ENCODE data around the gene ACSL5. TPM values are rescaled to one million over a fixed set of nuclear protein-coding genes. Genes with fewer than 3 reads are reported as not detected.

ACSL5 gene
- polyA plus RNA-seq, 1 donor (not counting 4 experiments of a cell fraction or from before 2014, with no cell fraction given): 0.04 TPM

GRCh38 chr10:112362833-112363232 is 11.1 kb upstream of the ACSL5 start:
- Histone ChIP-seq H3K9me1 (ENCODE audit: control insufficient read depth, extremely low read depth, insufficient read depth, low read length) (no peaks in the 10 kb centered on the region), H3K9ac (ENCODE audit: control insufficient read depth, extremely low read depth, insufficient read depth, low read length) (no peak overlapping the region), H3K4me2 (ENCODE audit: control insufficient read depth, extremely low read depth, insufficient read depth, low read depth, low read length) (no peak overlapping the region), H4K20me1 (ENCODE audit: control insufficient read depth, extremely low read depth, insufficient read depth, low read length) (no peaks in the 10 kb centered on the region), H3K9me3 (ENCODE audit: control insufficient read depth, low read depth, low read length) (no peaks in the 10 kb centered on the region), H3K4me1 (ENCODE audit: control insufficient read depth, extremely low read depth, insufficient read depth, low read length) (peaks cover 20% of the 10 kb centered on the region), H3K27ac (ENCODE audit: control insufficient read depth, insufficient read depth, low read length) (no peak overlapping the region), H2AFZ (ENCODE audit: control insufficient read depth, low read length) (no peak overlapping the region), H3K4me3 (ENCODE audit: control insufficient read depth in 2 of 3, extremely low read depth in 1 of 3, insufficient read depth in 2 of 3, low read depth in 1 of 3, low read length in 3 of 3) (no peak overlapping the region), H3K27me3 (ENCODE audit: control insufficient read depth, extremely low read depth, insufficient read depth, low read length) (no peaks in the 10 kb centered on the region), H3K36me3 (ENCODE audit: control insufficient read depth in 2 of 2, extremely low read depth in 1 of 2, insufficient read depth in 2 of 2, low read length in 2 of 2) (no peaks in the 10 kb centered on the region), H3K79me2 (ENCODE audit: control insufficient read depth, insufficient read depth, low read length) (no peaks in the 10 kb centered on the region)
- dilution Hi-C loops (cut with MboI; ENCODE audit: extremely low pct_ligation_motif_present, low sequenced_read_pairs): no loop called here
- TF ChIP-seq CTCF (optimal IDR thresholded peaks at IDR 0.05 in 1 of 3, IDR thresholded peaks at IDR 0.05 in 1 of 3, conservative IDR thresholded peaks at IDR 0.05 in 1 of 3; ENCODE audit: extremely low read depth in 1 of 3, insufficient read depth in 2 of 3, low read length in 3 of 3): no peak
- TF ChIP-seq EZH2 (IDR thresholded peaks at IDR 0.05; ENCODE audit: low read length): no peak
- DNase-seq (ENCODE audit: low read depth, low spot score): no peak
- no peak for FAIRE-seq

GRCh38 chr10:112363696-112364688 is 9.9 kb upstream of the ACSL5 start:
- Histone ChIP-seq H3K4me2 (ENCODE audit: control insufficient read depth, extremely low read depth, insufficient read depth, low read depth, low read length) (no peak overlapping the region), H3K36me3 (ENCODE audit: control insufficient read depth in 2 of 2, extremely low read depth in 1 of 2, insufficient read depth in 2 of 2, low read length in 2 of 2) (no peaks in the 10 kb centered on the region), H3K4me1 (ENCODE audit: control insufficient read depth, extremely low read depth, insufficient read depth, low read length) (peaks cover 20% of the 10 kb centered on the region), H3K9ac (ENCODE audit: control insufficient read depth, extremely low read depth, insufficient read depth, low read length) (no peak overlapping the region), H2AFZ (ENCODE audit: control insufficient read depth, low read length) (no peak overlapping the region), H4K20me1 (ENCODE audit: control insufficient read depth, extremely low read depth, insufficient read depth, low read length) (no peaks in the 10 kb centered on the region), H3K27ac (ENCODE audit: control insufficient read depth, insufficient read depth, low read length) (no peak overlapping the region), H3K4me3 (ENCODE audit: control insufficient read depth in 2 of 3, extremely low read depth in 1 of 3, insufficient read depth in 2 of 3, low read depth in 1 of 3, low read length in 3 of 3) (no peak overlapping the region), H3K79me2 (ENCODE audit: control insufficient read depth, insufficient read depth, low read length) (no peaks in the 10 kb centered on the region), H3K9me1 (ENCODE audit: control insufficient read depth, extremely low read depth, insufficient read depth, low read length) (no peaks in the 10 kb centered on the region), H3K27me3 (ENCODE audit: control insufficient read depth, extremely low read depth, insufficient read depth, low read length) (no peaks in the 10 kb centered on the region), H3K9me3 (ENCODE audit: control insufficient read depth, low read depth, low read length) (no peaks in the 10 kb centered on the region)
- DNase-seq (ENCODE audit: low read depth, low spot score): no peak
- no peak for TF ChIP-seq CTCF (optimal IDR thresholded peaks at IDR 0.05 in 1 of 3, IDR thresholded peaks at IDR 0.05 in 1 of 3, conservative IDR thresholded peaks at IDR 0.05 in 1 of 3; ENCODE audit: extremely low read depth in 1 of 3, insufficient read depth in 2 of 3, low read length in 3 of 3)
- TF ChIP-seq EZH2 (IDR thresholded peaks at IDR 0.05; ENCODE audit: low read length): no peak
- no peak for FAIRE-seq
- dilution Hi-C loops (cut with MboI; ENCODE audit: extremely low pct_ligation_motif_present, low sequenced_read_pairs): no loop called here

Measured in keratinocyte (primary cell).